ENCODE measurements around the gene PRSS2. TPM values are rescaled to one million over a fixed set of nuclear protein-coding genes. Genes with fewer than 3 reads are reported as not detected.
A peak's percentile ranks its signal among the peaks of the same experiment; 100 is the strongest.

PRSS2 gene
- polyA plus RNA-seq, 3 donors = not detected

GRCh38 chr7:142796001-142796500 lies 25.3 kb downstream of the PRSS2 start:
- no peak for TF ChIP-seq CTCF (IDR thresholded peaks at IDR 0.05)
- 74% methylated on average over 7 of the region's 9 CpGs for WGBS (ENCODE audit: insufficient coverage)
- Histone ChIP-seq H3K4me1 (ENCODE audit: control insufficient read depth in 1 of 2, insufficient read depth in 2 of 2, low read length in 2 of 2) (peaks cover 15 to 17% of the 10 kb centered on the region in 2 donors), H4K20me1 (ENCODE audit: insufficient read depth, low read length) (no peaks in the 10 kb centered on the region), H3K27me3 (ENCODE audit: control insufficient read depth in 2 of 2, insufficient read depth in 2 of 2, low read length in 2 of 2) (peaks cover 48 to 50% of the 10 kb centered on the region in 2 donors), H3K79me2 (ENCODE audit: insufficient read depth, low read length) (no peaks in the 10 kb centered on the region), H3K4me2 (replicated peaks; ENCODE audit: extremely low read depth, low read length, poor library complexity, severe bottlenecking) (no peak overlapping the region), H3K36me3 (replicated peaks in 1 of 2; ENCODE audit: control insufficient read depth in 1 of 2, insufficient read depth in 2 of 2, low read length in 2 of 2) (no peaks in the 10 kb centered on the region), H3K9me3 (replicated peaks in 1 of 2; ENCODE audit: control insufficient read depth in 1 of 2, insufficient read depth in 1 of 2, low read length in 2 of 2) (peaks cover 0 to 25% of the 10 kb centered on the region in 2 donors), H3K9ac (ENCODE audit: insufficient read depth, low read length, poor library complexity, severe bottlenecking) (no peak overlapping the region), H2AFZ (ENCODE audit: insufficient read depth, low read depth, low read length, poor library complexity, severe bottlenecking) (no peak overlapping the region), H3K4me3 (replicated peaks in 1 of 3; ENCODE audit: low read depth in 2 of 3, low read length in 3 of 3) (no peak overlapping the region), H3K27ac (ENCODE audit: low read depth in 1 of 2, low read length in 2 of 2) (no peak overlapping the region)
- Mint-ChIP-seq H3K36me3 (peaks cover 3 to 10% of the 10 kb centered on the region in 2 donors), H3K9me3 (peaks cover 0 to 16% (median 7%) of the 10 kb centered on the region in 7 donors), H3K27me3 (ENCODE audit: low read depth in 3 of 3) (peaks cover 49 to 63% (median 59%) of the 10 kb centered on the region in 3 donors), H3K27ac (peak overlapping the region in 2 of 7 donors; percentile 44 to 88), H3K4me3 (peak overlapping the region; percentile 60 to 83), H3K4me1 (peaks cover 20% of the 10 kb centered on the region)
- no peak for DNase-seq
- intact Hi-C loops (cut with micrococcal nuclease) = loop anchor here in 1 of 2 donors (5.0 kb wide), 1 partner anchor 149 kb away; no protein-coding TSS in a partner anchor

- Histone ChIP-seq H3K36me3 (replicated peaks in 1 of 2; ENCODE audit: control insufficient read depth in 1 of 2, insufficient read depth in 2 of 2, low read length in 2 of 2) (no peaks in the 10 kb centered on the region), H3K4me3 (replicated peaks in 1 of 3; ENCODE audit: low read depth in 2 of 3, low read length in 3 of 3) (peak overlapping the region in 2 of 3 experiments; percentile 11 to 54), H3K4me1 (ENCODE audit: control insufficient read depth in 1 of 2, insufficient read depth in 2 of 2, low read length in 2 of 2) (peaks cover 15 to 17% of the 10 kb centered on the region in 2 donors), H3K4me2 (replicated peaks; ENCODE audit: extremely low read depth, low read length, poor library complexity, severe bottlenecking) (peak overlapping the region; percentile 73), H3K79me2 (ENCODE audit: insufficient read depth, low read length) (no peaks in the 10 kb centered on the region), H3K9ac (ENCODE audit: insufficient read depth, low read length, poor library complexity, severe bottlenecking) (peak overlapping the region; percentile 36), H3K9me3 (replicated peaks in 1 of 2; ENCODE audit: control insufficient read depth in 1 of 2, insufficient read depth in 1 of 2, low read length in 2 of 2) (peaks cover 0 to 25% of the 10 kb centered on the region in 2 donors), H2AFZ (ENCODE audit: insufficient read depth, low read depth, low read length, poor library complexity, severe bottlenecking) (peak overlapping the region; percentile 50), H3K27ac (ENCODE audit: low read depth in 1 of 2, low read length in 2 of 2) (no peak overlapping the region), H4K20me1 (ENCODE audit: insufficient read depth, low read length) (no peaks in the 10 kb centered on the region), H3K27me3 (ENCODE audit: control insufficient read depth in 2 of 2, insufficient read depth in 2 of 2, low read length in 2 of 2) (peaks cover 48 to 50% of the 10 kb centered on the region in 2 donors)
- WGBS (ENCODE audit: insufficient coverage) = 8% methylated on average over 68 of the region's 74 CpGs
- Mint-ChIP-seq H3K36me3 (peaks cover 3 to 10% of the 10 kb centered on the region in 2 donors), H3K4me3 (peak overlapping the region; percentile 75 to 93), H3K27me3 (ENCODE audit: low read depth in 3 of 3) (peaks cover 49 to 63% (median 59%) of the 10 kb centered on the region in 3 donors), H3K27ac (peak overlapping the region in 2 of 7 donors; percentile 44 to 88), H3K4me1 (peaks cover 20% of the 10 kb centered on the region), H3K9me3 (peaks cover 0 to 16% (median 7%) of the 10 kb centered on the region in 7 donors)
- no peak for DNase-seq
- TF ChIP-seq CTCF (IDR thresholded peaks at IDR 0.05) = no peak
- intact Hi-C loops (cut with micrococcal nuclease) = loop anchor here in 1 of 2 donors (5.0 kb wide), 1 partner anchor 149 kb away; no protein-coding TSS in a partner anchor
These were observed 26.0 kb downstream of the PRSS2 start for GRCh38 chr7:142796501-142797390.
